Superior temporal gyrus (tissue), 1 donor: ENCODE data around the gene SPRED2.

Experiments used
- DNase-seq: peaks from one replicate; pipeline ENCODE4 v3.0.0-alpha.2; 2016; ENCODE audit errors: extremely low spot score

Gene SPRED2

GRCh38 chr2:65366595-65367125 lies 65.7 kb downstream of the SPRED2 start:
- peak; percentile 60 for DNase-seq

DNA sequence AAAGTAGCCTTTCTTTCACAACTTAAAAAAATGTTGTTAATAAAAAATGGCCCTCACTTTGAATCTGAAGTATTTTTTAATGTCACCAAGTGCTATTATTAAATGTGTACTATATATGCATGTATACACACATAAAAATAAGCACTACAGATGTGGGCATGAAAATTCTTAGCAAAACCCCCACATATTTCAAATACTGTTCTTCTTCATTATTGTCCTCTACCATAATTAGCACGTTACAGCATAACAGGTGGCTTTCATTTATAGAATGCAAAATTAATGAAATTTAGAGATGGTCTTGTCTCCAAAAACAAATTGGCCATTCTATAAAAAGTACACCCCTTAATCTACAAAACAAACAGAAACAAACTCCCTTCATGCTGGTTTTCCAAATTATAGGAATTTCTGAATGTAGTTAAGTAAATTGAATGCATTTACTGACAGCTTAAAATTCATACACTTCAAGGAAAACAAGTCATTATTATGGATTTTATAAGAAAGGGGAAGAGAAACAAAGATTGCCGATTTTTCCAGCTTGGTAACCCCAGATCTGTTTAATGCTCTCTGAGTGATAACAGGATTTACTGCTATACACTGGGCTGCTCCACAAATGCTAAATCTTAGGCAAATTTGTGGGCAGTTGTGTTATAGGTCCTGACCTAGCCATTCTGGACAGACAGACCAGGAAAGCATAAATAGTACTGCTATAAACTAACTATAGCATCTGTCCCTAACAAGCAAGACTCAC lies 67.2 kb downstream of the SPRED2 start:
- no peak for DNase-seq

DNA sequence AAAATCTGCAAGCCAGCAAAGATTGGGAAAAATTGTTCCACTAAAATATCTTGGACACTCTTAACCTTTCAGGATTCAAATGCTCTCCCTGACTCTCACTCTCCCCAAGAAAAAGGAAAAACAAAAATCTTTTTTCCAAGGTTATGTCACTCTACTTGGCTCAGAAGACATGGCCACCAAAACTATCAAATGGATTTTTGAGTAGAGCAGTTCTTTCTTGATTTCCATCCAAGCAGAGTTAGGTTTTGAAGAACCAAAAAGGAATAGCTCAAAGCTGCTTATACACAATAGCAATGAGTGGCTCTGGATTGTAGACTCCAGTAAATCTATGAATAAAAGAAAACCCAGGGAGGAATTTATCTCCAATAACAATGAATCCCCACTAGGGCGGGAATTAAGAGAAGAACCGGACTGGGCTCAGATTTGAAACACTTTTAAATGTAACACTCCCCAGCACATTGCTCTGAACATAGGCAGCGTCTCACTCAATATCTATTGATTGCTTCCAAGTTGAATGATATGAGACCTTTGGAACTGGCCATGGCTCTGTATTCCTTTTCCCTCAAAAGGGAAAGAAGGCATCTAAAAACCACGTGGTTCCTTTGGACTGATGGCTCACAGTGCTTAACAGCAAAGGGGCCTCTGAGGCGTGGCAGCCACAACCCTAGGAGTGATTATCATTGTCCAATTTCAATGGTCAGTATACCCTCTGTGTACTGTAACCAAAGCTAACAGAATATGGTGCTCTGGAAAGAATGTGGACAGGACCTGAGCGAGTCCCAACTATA lies 68.3 kb downstream of the SPRED2 start:
- no peak for DNase-seq

GRCh38 chr2:65361623-65362022 lies 70.8 kb downstream of the SPRED2 start:
- no peak for DNase-seq

GRCh38 chr2:65360441-65360840 lies 72.0 kb downstream of the SPRED2 start:
- DNase-seq, result no peak

DNA sequence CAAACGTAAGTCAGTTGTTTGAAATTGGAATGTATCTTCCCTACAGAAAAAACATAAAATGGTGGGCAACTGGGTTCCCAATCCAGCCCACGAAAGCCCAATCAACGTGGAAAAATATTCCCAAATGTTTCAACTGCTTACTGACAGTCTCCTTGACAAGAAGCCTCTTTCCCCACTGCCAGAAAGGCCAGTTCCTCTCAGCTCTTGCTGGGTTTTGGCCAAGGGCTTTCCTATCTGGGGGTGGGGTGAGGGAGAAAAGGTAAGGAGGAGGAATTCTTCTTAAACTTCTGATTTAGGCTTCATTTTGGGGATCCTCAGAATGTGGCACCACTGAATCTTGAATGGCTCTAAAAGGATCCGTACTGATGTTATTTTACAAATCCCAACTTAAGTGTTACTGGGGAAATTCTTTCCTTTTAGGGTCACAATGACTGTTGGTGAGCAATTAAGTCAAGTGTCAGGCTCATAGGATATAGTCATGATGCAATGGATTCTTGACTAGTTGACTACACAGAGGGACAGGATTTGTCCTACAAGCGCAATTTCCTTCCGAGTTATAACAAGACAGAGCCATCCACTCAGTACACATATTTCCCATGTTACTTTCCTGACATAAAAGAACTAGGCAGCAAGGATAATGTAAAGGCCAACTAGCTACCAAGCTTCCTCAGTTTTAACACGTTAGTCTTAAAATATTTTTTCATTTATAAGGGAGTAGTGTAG lies 73.6 kb downstream of the SPRED2 start:
- no peak for DNase-seq

GRCh38 chr2:65357959-65358294 lies 74.5 kb downstream of the SPRED2 start:
- no peak for DNase-seq

GRCh38 chr2:65357095-65357958 lies 75.1 kb downstream of the SPRED2 start:
- DNase-seq, result no peak

- DNase-seq, result no peak
Observed at GRCh38 chr2:65355186-65355831, 77.1 kb downstream of the SPRED2 start.

GRCh38 chr2:65354773-65355172 lies 77.6 kb downstream of the SPRED2 start:
- no peak for DNase-seq

GRCh38 chr2:65353927-65354326 lies 78.5 kb downstream of the SPRED2 start:
- DNase-seq, result no peak

GRCh38 chr2:65353046-65353445 lies 79.4 kb downstream of the SPRED2 start:
- DNase-seq, result no peak

DNA sequence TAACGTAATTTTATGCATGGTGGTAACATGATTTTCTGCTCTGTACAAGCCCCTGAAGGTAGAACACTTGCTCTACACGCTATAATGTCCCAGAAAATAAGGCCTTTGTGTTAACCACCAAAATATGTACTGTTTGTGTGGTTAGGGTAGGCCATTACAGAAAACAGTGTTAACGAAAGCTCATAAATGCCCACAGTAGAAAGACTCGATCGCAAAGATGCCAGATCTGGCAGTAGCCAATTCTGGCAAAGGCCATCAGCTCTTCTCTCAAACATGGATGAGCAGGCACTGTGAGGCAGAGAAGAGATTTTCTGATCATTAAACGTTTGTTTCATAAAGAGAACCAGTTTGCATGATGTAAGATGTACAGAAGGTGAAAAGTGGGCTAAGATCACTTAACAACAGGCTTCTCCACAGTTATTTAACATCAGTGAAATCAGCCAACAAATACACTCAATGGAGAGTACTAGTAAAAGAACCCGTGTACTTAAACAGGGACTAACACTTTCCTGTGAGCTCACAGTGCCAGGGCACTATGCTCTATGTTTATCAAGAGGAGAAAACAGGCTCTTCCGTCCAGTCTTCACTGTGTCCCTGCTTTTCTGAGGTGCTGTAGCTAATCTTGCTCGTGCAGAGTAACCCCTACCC lies 80.3 kb downstream of the SPRED2 start:
- no peak for DNase-seq

GRCh38 chr2:65351234-65351947 lies 81.0 kb downstream of the SPRED2 start:
- DNase-seq, result no peak

- DNase-seq, result no peak
Observed at GRCh38 chr2:65350651-65351056, 81.7 kb downstream of the SPRED2 start.

DNA sequence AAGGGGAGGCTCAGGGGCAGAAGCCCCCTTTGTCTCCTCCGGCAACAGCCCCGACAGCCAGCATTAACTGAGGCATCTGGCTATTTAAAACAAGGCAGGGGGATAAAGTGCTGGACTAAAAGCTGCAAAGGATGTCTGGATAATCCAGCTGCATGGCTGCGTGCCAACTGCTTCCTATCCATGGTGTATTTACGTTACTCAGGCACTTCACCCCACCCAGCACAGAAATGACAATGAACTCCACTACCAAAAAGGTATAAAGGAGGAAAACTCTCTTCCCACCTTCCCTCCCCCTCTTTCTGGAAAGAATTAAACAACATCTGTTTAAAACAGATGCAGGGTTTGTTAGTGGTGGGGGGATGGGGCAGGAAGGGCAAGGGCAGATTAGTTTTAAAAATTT lies 82.5 kb downstream of the SPRED2 start:
- no peak for DNase-seq

GRCh38 chr2:65347913-65348312 lies 84.5 kb downstream of the SPRED2 start:
- no peak for DNase-seq

DNA sequence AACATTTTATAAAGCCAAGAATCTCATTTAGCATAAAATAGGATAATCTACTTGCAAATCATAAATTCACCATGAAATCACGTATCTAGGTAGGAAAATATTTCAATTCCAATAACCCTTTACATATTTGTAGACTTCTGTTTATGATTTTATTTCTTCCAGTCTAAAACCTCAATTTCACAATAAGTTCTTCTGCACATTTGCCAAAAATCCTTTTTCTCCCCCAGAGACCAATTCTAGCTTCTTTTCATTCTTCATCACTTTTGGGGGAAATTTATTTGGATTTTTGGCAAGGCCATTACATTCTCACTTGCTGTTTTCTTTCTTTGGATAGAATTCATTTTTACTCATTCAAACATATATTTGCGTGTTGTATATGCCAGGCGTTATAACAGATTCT lies 86.8 kb downstream of the SPRED2 start:
- DNase-seq, result no peak

- no peak for DNase-seq
Observed at GRCh38 chr2:65344689-65345088, 87.7 kb downstream of the SPRED2 start.

GRCh38 chr2:65344182-65344581 lies 88.2 kb downstream of the SPRED2 start:
- DNase-seq, result no peak
